ENCODE results near the gene KDM1A.

The KDM1A gene

DNA sequence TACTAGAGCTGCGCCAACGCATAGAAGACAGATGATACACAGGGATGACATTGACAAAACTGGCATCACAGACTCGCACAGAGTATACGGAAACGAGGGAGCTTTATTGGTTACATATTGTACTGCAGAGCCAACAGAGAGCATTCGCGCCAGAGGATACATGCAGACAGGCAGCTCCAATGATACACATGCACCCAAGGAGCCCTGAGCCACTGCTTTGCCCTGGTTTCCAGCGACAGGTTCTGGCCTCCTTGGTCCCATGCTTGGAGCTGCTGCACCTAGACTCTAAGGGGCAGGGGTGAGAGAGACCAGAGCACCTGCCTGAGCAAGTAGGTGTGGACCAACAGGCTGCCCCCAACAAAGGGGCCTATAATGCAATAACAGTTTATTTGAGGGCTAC is 65.6 kb downstream of the KDM1A start:
- Histone ChIP-seq H3K4me3 (ENCODE audit: low read depth, low read length) (no peak overlapping the region), H3K36me3 (peaks cover 95% of the 10 kb centered on the region), H3K27ac (no peak overlapping the region), H3K27me3 (ENCODE audit: insufficient read depth, low read depth, severe bottlenecking) (no peaks in the 10 kb centered on the region), H3K9me3 (ENCODE audit: severe bottlenecking) (no peaks in the 10 kb centered on the region)
- TF ChIP-seq, protein P1, sequence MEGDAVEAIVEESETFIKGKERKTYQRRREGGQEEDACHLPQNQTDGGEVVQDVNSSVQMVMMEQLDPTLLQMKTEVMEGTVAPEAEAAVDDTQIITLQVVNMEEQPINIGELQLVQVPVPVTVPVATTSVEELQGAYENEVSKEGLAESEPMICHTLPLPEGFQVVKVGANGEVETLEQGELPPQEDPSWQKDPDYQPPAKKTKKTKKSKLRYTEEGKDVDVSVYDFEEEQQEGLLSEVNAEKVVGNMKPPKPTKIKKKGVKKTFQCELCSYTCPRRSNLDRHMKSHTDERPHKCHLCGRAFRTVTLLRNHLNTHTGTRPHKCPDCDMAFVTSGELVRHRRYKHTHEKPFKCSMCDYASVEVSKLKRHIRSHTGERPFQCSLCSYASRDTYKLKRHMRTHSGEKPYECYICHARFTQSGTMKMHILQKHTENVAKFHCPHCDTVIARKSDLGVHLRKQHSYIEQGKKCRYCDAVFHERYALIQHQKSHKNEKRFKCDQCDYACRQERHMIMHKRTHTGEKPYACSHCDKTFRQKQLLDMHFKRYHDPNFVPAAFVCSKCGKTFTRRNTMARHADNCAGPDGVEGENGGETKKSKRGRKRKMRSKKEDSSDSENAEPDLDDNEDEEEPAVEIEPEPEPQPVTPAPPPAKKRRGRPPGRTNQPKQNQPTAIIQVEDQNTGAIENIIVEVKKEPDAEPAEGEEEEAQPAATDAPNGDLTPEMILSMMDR (IDR thresholded peaks at IDR 0.05; ENCODE audit: low read depth, low read length): no peak
- DNase-seq: no peak

DNA sequence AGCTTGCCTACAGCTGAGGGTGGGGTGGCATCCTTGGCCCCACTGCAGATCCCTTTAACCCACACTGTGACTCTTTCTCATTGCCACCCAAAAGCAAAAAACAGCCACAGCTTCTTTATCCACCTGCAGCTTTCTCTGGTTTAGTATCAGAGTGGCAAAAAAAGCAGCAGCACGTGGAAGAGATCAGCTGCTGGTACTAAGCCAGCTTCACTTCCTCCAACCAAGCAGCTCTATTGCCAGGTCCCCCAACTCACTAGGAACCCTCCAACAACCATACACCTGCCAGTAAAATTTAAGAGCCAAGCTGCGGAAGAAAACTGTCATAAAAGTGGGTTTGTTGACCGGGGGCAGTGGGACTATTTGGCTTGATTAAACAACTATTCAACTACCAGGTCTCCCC is 66.4 kb downstream of the KDM1A start:
- no peaks in the 10 kb centered on the region for H3K9me3 ChIP-seq (ENCODE audit: severe bottlenecking)
- TF ChIP-seq, protein P1 (IDR thresholded peaks at IDR 0.05; ENCODE audit: low read depth, low read length): no peak
- no peaks in the 10 kb centered on the region for H3K27me3 ChIP-seq (ENCODE audit: insufficient read depth, low read depth, severe bottlenecking)
- no peak overlapping the region for H3K4me3 ChIP-seq (ENCODE audit: low read depth, low read length)
- peaks cover 92% of the 10 kb centered on the region for H3K36me3 ChIP-seq
- no peak for DNase-seq
- no peak overlapping the region for H3K27ac ChIP-seq

DNA sequence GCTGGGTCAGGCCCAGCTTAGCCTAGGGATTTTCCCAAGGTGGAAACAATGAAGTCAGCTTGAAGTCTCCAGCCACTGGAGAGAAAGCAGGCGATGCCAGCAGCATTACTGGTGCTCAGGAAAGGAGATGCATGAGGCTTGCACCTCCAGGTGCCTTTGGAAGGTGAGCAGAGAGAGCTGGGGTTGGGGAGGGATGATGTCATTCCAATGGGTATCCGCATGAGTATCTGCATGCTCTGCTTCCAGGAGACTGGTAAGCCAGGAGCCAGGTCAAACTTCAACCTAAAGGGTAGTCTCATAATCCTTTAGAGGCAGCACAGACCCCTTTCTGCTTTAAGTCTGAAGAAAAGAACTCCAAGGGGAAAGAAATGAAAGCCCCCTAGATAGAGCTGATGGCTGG is 68.8 kb downstream of the KDM1A start:
- TF ChIP-seq, protein P1 (IDR thresholded peaks at IDR 0.05; ENCODE audit: low read depth, low read length): no peak
- no peaks in the 10 kb centered on the region for H3K27me3 ChIP-seq (ENCODE audit: insufficient read depth, low read depth, severe bottlenecking)
- no peak for DNase-seq

DNA sequence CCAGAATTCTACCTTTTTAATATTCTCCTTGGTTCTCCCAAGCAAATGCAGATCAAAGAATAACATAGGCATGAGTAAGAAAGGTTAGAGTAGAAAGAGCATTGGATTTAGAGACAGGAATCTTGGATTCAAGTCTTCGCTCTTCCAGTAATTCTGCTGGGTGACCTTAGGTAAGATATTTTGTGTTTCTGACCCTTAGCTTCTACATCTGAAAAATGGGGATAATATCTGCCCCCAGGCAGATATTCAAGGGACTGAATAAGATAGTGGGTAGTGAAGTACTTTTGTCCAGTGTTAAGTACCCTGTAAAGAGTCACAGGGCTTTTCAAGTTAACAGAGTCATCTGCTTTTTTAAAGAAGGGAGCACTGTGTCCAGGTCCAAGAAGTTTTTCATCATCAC is 70.8 kb downstream of the KDM1A start:
- Histone ChIP-seq H3K9me3 (ENCODE audit: severe bottlenecking) (no peaks in the 10 kb centered on the region), H3K27ac (no peak overlapping the region), H3K4me3 (ENCODE audit: low read depth, low read length) (no peak overlapping the region), H3K36me3 (peaks cover 83% of the 10 kb centered on the region), H3K27me3 (ENCODE audit: insufficient read depth, low read depth, severe bottlenecking) (no peaks in the 10 kb centered on the region)
- TF ChIP-seq, protein P1 (IDR thresholded peaks at IDR 0.05; ENCODE audit: low read depth, low read length): no peak
- DNase-seq: no peak

More for the DNA sequence above, 68.8 kb downstream of the KDM1A start:
- H3K4me3 ChIP-seq (ENCODE audit: low read depth, low read length): no peak overlapping the region
- peaks cover 88% of the 10 kb centered on the region for H3K36me3 ChIP-seq
- no peak overlapping the region for H3K27ac ChIP-seq
- no peaks in the 10 kb centered on the region for H3K9me3 ChIP-seq (ENCODE audit: severe bottlenecking)

DNA sequence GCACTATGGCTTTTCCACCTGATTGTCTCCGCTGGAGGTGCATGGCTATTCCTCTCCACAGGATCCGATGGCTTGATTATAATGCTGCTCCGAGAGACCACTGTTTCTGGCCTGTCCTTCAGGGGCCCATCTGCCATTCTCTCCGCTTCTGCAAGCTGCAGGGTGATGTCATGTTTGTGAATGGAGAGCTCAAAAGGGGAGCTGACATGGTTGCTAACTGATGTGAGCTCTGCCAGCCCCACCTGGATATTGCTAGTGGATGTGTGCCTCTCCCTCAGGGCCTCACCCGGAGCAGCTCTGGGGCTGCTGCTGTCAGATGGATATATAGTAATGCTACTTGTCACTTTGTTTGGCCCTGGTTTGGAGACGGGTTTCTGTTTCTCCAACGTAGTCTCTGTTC is 72.3 kb downstream of the KDM1A start:
- TF ChIP-seq, protein P1 (IDR thresholded peaks at IDR 0.05; ENCODE audit: low read depth, low read length): no peak
- DNase-seq: no peak
- H3K9me3 ChIP-seq (ENCODE audit: severe bottlenecking): no peaks in the 10 kb centered on the region
- no peak overlapping the region for H3K27ac ChIP-seq
- peaks cover 70% of the 10 kb centered on the region for H3K36me3 ChIP-seq
- H3K4me3 ChIP-seq (ENCODE audit: low read depth, low read length): no peak overlapping the region
- no peaks in the 10 kb centered on the region for H3K27me3 ChIP-seq (ENCODE audit: insufficient read depth, low read depth, severe bottlenecking)

DNA sequence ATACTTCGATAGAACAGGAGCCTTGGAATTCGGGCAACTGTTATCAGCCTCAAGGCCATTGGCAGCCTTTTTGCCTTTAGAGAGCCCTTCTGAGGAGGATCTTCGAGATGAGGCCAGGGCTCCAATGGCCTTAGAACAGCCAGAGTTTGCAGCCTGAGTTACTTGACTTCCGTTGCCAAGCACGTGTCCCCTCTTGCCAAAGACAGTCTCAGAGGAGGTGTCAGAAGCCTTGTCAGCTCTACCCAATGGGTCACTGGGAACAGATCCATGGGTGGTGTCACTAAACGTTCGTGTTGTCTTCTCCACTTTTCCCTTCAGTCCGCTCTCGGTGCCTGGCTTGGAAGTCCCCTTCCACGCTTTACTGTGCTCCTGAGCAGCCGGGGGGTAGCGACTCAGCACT is 73.2 kb downstream of the KDM1A start:
- DNase-seq: no peak
- Histone ChIP-seq H3K36me3 (peaks cover 61% of the 10 kb centered on the region), H3K27me3 (ENCODE audit: insufficient read depth, low read depth, severe bottlenecking) (no peaks in the 10 kb centered on the region), H3K27ac (no peak overlapping the region), H3K9me3 (ENCODE audit: severe bottlenecking) (no peaks in the 10 kb centered on the region), H3K4me3 (ENCODE audit: low read depth, low read length) (no peak overlapping the region)
- TF ChIP-seq, protein P1 (IDR thresholded peaks at IDR 0.05; ENCODE audit: low read depth, low read length): no peak

Measured in WERI-Rb-1 (cell line).